Gastroesophageal sphincter (tissue), 4 donors: ENCODE results near the gene PKNOX1. TPM values are rescaled to one million over a fixed set of nuclear protein-coding genes. Genes with fewer than 3 reads are reported as not detected.

ENCODE experiments used
- ATAC-seq: fragments of 150-250 bp; one replicate; pipeline ENCODE4 v1.9.1; 2016; ENCODE audit warnings: mild to moderate bottlenecking, moderate library complexity
- H3K27ac ChIP-seq, 4 donors: fragments of 200-600 bp; sonication (generic) in 3 of 4; 1 replicate in 3 of 4; 2 replicates in 1 of 4; pipeline ENCODE4 v1.5.1; 2016 to 2019
- H3K27me3 ChIP-seq: fragments of 200-600 bp; sonication (generic); one replicate; pipeline ENCODE4 v1.5.1; 2019
- H3K36me3 ChIP-seq, 2 donors: fragments of 200-600 bp; sonication (generic); one replicate each; pipeline ENCODE4 v1.5.1; 2019; ENCODE audit warnings: control low read depth in 1 of 2
- H3K4me1 ChIP-seq, 3 donors: fragments of 200-600 bp; sonication (generic); 1 replicate in 2 of 3; 2 replicates in 1 of 3; pipeline ENCODE4 v1.5.1; 2016 to 2019; ENCODE audit warnings: control low read depth in 2 of 3
- H3K4me3 ChIP-seq, 2 donors: fragments of 200-600 bp; sonication (generic); one replicate each; pipeline ENCODE4 v1.5.1; 2019; ENCODE audit warnings: mild to moderate bottlenecking in 1 of 2, moderate library complexity in 1 of 2
- H3K9me3 ChIP-seq, 3 donors: fragments of 200-600 bp; sonication (generic); one replicate each; pipeline ENCODE4 v1.5.1; 2017 to 2019; ENCODE audit warnings: control low read depth in 2 of 3
- CTCF ChIP-seq, 4 experiments: fragments of 200-600 bp in 2 of 4; fragments of 450-650 bp in 2 of 4; sonication (generic) in 1 of 4; IDR thresholded peaks; one replicate each; pipeline ENCODE4 v1.5.1; 2017 to 2019; ENCODE audit warnings: antibody characterized with exemption in 4 of 4, mild to moderate bottlenecking in 2 of 4, moderate library complexity in 2 of 4
- EP300 ChIP-seq: sonication (generic); formaldehyde crosslinking; IDR thresholded peaks from one replicate; pipeline ENCODE4 v1.6.1; 2017; ENCODE audit warnings: antibody characterized with exemption, mild to moderate bottlenecking
- POLR2A ChIP-seq, 2 donors: fragments of 450-650 bp; IDR thresholded peaks; one replicate each; pipeline ENCODE4 v1.6.1; 2017; ENCODE audit warnings: antibody characterized with exemption in 2 of 2, mild to moderate bottlenecking in 2 of 2, moderate library complexity in 1 of 2
- POLR2AphosphoS5 ChIP-seq: sonication (generic); formaldehyde crosslinking; IDR thresholded peaks from one replicate; pipeline ENCODE4 v1.6.1; 2017; ENCODE audit warnings: antibody characterized with exemption
- WGBS, 2 donors: methylation state at CpG; one replicate each; pipeline ENCODE4 v1.1.5; 2018; ENCODE audit warnings: low coverage in 1 of 2; 5-methylcytosine and 5-hydroxymethylcytosine counted together
- total RNA-seq, 4 donors: library from RNA; depleted of rRNA; stranded (reverse); fragments of >200 nt; gene quantifications; one replicate each; pipeline ENCODE4 v1.1.0, GENCODE V29; 2016

PKNOX1 gene
- total RNA-seq, 4 donors from 2014 or later: 12.9 to 15.3 (median 15.1) TPM

DNA sequence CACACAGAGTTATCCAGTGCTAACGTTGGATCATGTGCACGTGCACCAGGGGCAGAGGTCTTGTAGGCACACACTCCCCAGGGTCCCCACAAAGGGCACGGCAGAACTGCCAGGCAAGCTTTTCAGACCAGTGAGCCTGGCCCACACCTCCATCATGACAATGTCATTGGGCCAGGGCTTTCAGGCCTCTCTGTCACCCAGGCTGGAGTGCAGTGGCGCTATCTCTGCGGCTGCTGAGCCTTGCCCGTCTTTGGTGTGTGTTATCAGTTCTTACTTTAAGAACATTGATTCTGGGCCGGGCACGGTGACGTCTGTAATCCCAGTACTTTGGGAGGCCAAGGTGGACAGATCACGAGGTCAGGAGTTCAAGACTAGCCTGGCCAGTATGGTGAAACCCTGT lies 44.2 kb downstream of the PKNOX1 start:
- peaks cover 0 to 91% of the 10 kb centered on the region in 2 donors for H3K36me3 ChIP-seq
- ATAC-seq: no peak

DNA sequence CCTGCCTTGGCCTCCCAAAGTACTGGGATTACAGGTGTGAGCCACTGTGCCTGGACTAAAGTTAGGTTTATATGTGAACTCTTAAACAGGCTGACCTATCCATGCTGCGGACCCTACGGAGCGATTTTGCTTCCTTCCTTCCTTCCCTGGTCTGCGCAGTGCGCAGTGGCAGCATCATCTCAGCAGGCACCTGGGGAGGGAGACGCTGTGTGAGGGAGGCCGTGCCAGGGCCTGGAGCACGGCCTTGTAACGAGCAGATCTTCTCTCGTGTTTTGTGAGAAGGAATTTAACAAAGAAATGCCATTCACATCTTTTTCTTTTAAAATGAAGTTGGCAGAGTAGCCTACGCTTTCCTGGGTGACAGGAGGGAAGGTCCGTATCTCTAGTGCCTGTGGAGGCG lies 45.8 kb downstream of the PKNOX1 start:
- no peak for ATAC-seq
- 75 to 84% methylated on average over 4 to 9 of the region's 13 CpGs for WGBS, 2 donors
- peaks cover 0 to 93% of the 10 kb centered on the region in 2 donors for H3K36me3 ChIP-seq

More for the DNA sequence above, 44.2 kb downstream of the PKNOX1 start:
- TF ChIP-seq POLR2A (IDR thresholded peaks at IDR 0.05) (no peak), CTCF (IDR thresholded peaks at IDR 0.05) (no peak), POLR2AphosphoS5 (no peak), EP300 (no peak)
- Histone ChIP-seq H3K4me3 (no peak overlapping the region), H3K4me1 (no peaks in the 10 kb centered on the region), H3K27me3 (no peaks in the 10 kb centered on the region), H3K27ac (no peak overlapping the region), H3K9me3 (no peaks in the 10 kb centered on the region)
- no CpG with 5 or more reads among the region's 10 CpGs for WGBS, 2 donors

DNA sequence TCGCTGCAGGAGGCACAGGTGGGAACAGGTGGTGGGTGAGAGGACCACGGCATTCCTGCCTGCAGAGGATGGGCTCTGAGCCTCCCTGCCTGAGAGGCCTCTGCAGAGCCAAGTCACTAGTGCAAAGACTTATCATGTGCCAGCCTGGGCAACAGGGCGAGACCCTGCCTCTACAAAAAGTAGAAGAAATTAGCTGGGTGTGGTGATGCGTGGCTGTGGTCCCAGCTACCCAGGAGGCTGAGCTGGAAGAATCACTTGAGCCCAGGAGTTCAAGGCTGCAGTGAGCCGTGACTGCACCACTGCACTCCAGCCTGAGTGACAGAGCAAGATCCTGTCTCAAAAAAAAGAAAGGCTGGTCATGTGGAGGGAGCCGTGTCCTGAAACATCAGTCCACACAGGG lies 46.4 kb downstream of the PKNOX1 start:
- Histone ChIP-seq H3K9me3 (no peaks in the 10 kb centered on the region), H3K4me3 (no peak overlapping the region), H3K4me1 (no peaks in the 10 kb centered on the region), H3K27me3 (no peaks in the 10 kb centered on the region), H3K27ac (no peak overlapping the region), H3K36me3 (peaks cover 0 to 94% of the 10 kb centered on the region in 2 donors)
- no peak for ATAC-seq
- 86 to 94% methylated on average over 1 to 3 of the region's 6 CpGs for WGBS, 2 donors
- TF ChIP-seq CTCF (IDR thresholded peaks at IDR 0.05) (no peak), POLR2A (IDR thresholded peaks at IDR 0.05) (no peak), EP300 (no peak), POLR2AphosphoS5 (no peak)

More for the DNA sequence above, 45.8 kb downstream of the PKNOX1 start:
- H3K27me3 ChIP-seq: no peaks in the 10 kb centered on the region
- no peak overlapping the region for H3K27ac ChIP-seq
- no peaks in the 10 kb centered on the region for H3K4me1 ChIP-seq
- TF ChIP-seq POLR2AphosphoS5: no peak
- TF ChIP-seq EP300: no peak
- no peak for TF ChIP-seq POLR2A (IDR thresholded peaks at IDR 0.05)
- no peak for TF ChIP-seq CTCF (IDR thresholded peaks at IDR 0.05)
- H3K4me3 ChIP-seq: no peak overlapping the region
- H3K9me3 ChIP-seq: no peaks in the 10 kb centered on the region

GRCh38 chr21:43021191-43021590 lies 46.8 kb downstream of the PKNOX1 start:
- H3K27ac ChIP-seq: no peak overlapping the region
- no peak overlapping the region for H3K4me3 ChIP-seq
- H3K27me3 ChIP-seq: no peaks in the 10 kb centered on the region
- WGBS, 2 donors: 91 to 100% methylated on average over 1 to 10 of the region's 10 CpGs
- no peak for TF ChIP-seq POLR2AphosphoS5
- TF ChIP-seq POLR2A (IDR thresholded peaks at IDR 0.05): no peak
- no peak for TF ChIP-seq EP300
- no peak for TF ChIP-seq CTCF (IDR thresholded peaks at IDR 0.05)
- no peaks in the 10 kb centered on the region for H3K9me3 ChIP-seq
- no peaks in the 10 kb centered on the region for H3K4me1 ChIP-seq
- H3K36me3 ChIP-seq: peaks cover 0 to 94% of the 10 kb centered on the region in 2 donors
- ATAC-seq: no peak

DNA sequence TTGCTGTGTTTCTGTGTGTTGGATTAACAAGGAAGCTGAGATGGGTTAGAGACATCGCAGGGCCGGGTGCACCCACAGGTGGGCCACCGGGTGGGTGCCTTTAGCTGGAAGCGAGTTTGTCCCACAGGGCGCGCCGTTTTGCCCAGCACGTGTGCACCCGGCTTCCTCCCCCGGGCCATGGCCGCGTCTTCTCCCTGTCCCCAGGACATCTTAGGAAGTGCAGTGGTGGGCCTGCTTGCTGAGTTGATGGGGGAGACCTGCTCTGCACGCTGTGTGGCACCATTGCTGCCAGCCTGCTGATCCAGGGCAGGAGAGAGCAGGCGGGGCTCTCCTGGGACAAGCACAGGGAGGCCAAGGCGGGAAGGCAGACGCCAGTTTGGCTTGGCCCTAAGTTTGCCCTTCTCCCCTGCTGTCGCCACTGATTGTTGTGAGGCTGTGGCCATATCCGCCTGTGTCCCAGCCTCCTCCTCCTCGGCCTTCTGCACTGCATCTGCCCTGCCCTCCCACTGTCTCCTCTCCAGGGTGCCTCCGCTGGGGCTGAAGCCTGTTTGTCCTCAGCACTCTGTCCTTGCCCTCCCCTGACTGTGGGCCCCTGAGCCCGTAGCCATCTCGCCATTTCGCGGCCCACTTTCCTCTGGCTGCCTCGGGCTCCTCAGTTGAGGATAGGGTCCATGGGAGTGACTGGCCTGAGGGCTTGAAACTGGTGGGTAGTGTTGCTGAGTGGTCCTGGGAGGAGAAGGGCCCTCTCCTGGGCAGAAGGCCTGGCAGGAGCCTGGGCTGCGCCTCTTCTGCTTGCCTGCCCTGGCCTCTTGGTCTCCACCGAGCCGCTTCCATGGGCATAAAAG lies 47.6 kb downstream of the PKNOX1 start:
- ATAC-seq: no peak
- no peak for TF ChIP-seq EP300
- Histone ChIP-seq H3K27ac (no peak overlapping the region), H3K9me3 (no peaks in the 10 kb centered on the region), H3K36me3 (peaks cover 0 to 94% of the 10 kb centered on the region in 2 donors), H3K27me3 (no peaks in the 10 kb centered on the region), H3K4me1 (no peaks in the 10 kb centered on the region), H3K4me3 (no peak overlapping the region)
- WGBS, 2 donors: 92 to 93% methylated on average over 5 to 7 of the region's 28 CpGs
